Measurements from ENCODE around the gene GIT1. TPM values are rescaled to one million over a fixed set of nuclear protein-coding genes. Genes with fewer than 3 reads are reported as not detected.

GIT1 gene
- total and polyA plus RNA-seq, 9 of the 15 experiments (the other 6 are each of a cell fraction or from before 2014, with no cell fraction given) = 0.35 to 35.3 (median 17.1) TPM

- Histone ChIP-seq H3K9me1 (ENCODE audit: control insufficient read depth, insufficient read depth, low read length) (no peaks in the 10 kb centered on the region), H3K4me1 (replicated peaks in 1 of 2; ENCODE audit: control insufficient read depth in 2 of 2, insufficient read depth in 2 of 2, low read length in 2 of 2) (no peaks in the 10 kb centered on the region), H3K27ac (ENCODE audit: extremely low read depth, low read depth, low read length) (no peak overlapping the region), H3K36me3 (ENCODE audit: control insufficient read depth, insufficient read depth, low read length) (peaks cover 25% of the 10 kb centered on the region), H3K9me3 (replicated peaks; ENCODE audit: control insufficient read depth, insufficient read depth, low read depth, low read length) (no peaks in the 10 kb centered on the region), H3K4me2 (ENCODE audit: insufficient read depth, low read length) (no peak overlapping the region), H3K4me3 (no peak overlapping the region), H4K20me1 (replicated peaks; ENCODE audit: control insufficient read depth, insufficient read depth, low read length) (no peaks in the 10 kb centered on the region), H3K9ac (ENCODE audit: insufficient read depth in 1 of 2, low read depth in 2 of 2, low read length in 2 of 2) (no peak overlapping the region), H3K27me3 (ENCODE audit: control insufficient read depth in 2 of 2, insufficient read depth in 2 of 2, low read length in 2 of 2) (no peaks in the 10 kb centered on the region), H3K79me2 (ENCODE audit: control insufficient read depth, insufficient read depth, low read length) (no peaks in the 10 kb centered on the region), H2AFZ (ENCODE audit: low read depth, low read length) (no peak overlapping the region)
- 73% methylated on average over 1 of the region's 1 CpG for WGBS (ENCODE audit: insufficient coverage, low coverage, missing lambda C conversion rate)
- intact Hi-C loops (cut with micrococcal nuclease) (no loop called here), in situ Hi-C loops (cut with MboI) (no loop called here)
- no peak for ATAC-seq
- CTCF ChIA-PET (ENCODE audit: low intra/inter-chr PET ratio) = no interaction called here
- no peak for FAIRE-seq
- no peak for DNase-seq (ENCODE audit: extremely low read depth in 1 of 4, low spot score in 3 of 4)
- BruUV-seq (replicated peaks) = no TSS peak
- POLR2A ChIA-PET = no interaction called here
- no peak for TF ChIP-seq ZBTB9 (CRISPR knock-in tag; IDR thresholded peaks at IDR 0.05)
- no peak for TF ChIP-seq ZSCAN32 (CRISPR knock-in tag; IDR thresholded peaks at IDR 0.05)
- no peak for TF ChIP-seq PREB (CRISPR knock-in tag; IDR thresholded peaks at IDR 0.05)
- TF ChIP-seq CHCHD3 (CRISPR knock-in tag; IDR thresholded peaks at IDR 0.05) = no peak
- TF ChIP-seq HMG20A (CRISPR knock-in tag; conservative IDR thresholded peaks at IDR 0.05) = no peak
- no peak for TF ChIP-seq SMARCE1 (IDR thresholded peaks at IDR 0.05)
- TF ChIP-seq ZNF165 (CRISPR knock-in tag; IDR thresholded peaks at IDR 0.05; ENCODE audit: borderline replicate concordance) = no peak
- TF ChIP-seq SMARCA4 (IDR thresholded peaks at IDR 0.05) = no peak
- no peak for TF ChIP-seq TRIM25 (IDR thresholded peaks at IDR 0.05; ENCODE audit: borderline replicate concordance)
- no peak for TF ChIP-seq SETDB1 (IDR thresholded peaks at IDR 0.05; ENCODE audit: low read length)
- no peak for TF ChIP-seq CEBPG (CRISPR knock-in tag; IDR thresholded peaks at IDR 0.05)
- peak; percentile 83 to 89 for TF ChIP-seq CEBPG (tag; conservative IDR thresholded peaks at IDR 0.05 in 1 of 2, IDR thresholded peaks at IDR 0.05 in 1 of 2)
- peak; percentile 46; the same call in 1 of the 2 replicates for TF ChIP-seq ATF3 (IDR thresholded peaks at IDR 0.05)
- TF ChIP-seq ATF3 (CRISPR knock-in tag; conservative IDR thresholded peaks at IDR 0.05) = no peak
- no peak for TF ChIP-seq PHB (CRISPR knock-in tag; IDR thresholded peaks at IDR 0.05)
- no peak for TF ChIP-seq ZFP91 (CRISPR knock-in tag; IDR thresholded peaks at IDR 0.05)
- TF ChIP-seq PHF20 (IDR thresholded peaks at IDR 0.05; ENCODE audit: partially characterized antibody) = no peak
- no peak for TF ChIP-seq SMAD1 (IDR thresholded peaks at IDR 0.05; ENCODE audit: low read depth, low read length, partially characterized antibody)
Observed at GRCh38 chr17:29546830-29547229, 42.6 kb downstream of the GIT1 start.

All from K562 (cell line).